22Rv1 (cell line): Measurements from ENCODE around the gene SLC4A3.

Experiments
- CTCF ChIP-seq: fragments of 450-650 bp; IDR thresholded peaks from 2 replicates; pipeline ENCODE4 v1.5.1; 2017; ENCODE audit warnings: mild to moderate bottlenecking
- ZFX ChIP-seq: fragments of 450-650 bp; IDR thresholded peaks from 2 replicates; pipeline ENCODE4 v1.6.1; 2017; ENCODE audit warnings: antibody characterized with exemption, borderline replicate concordance

DNA sequence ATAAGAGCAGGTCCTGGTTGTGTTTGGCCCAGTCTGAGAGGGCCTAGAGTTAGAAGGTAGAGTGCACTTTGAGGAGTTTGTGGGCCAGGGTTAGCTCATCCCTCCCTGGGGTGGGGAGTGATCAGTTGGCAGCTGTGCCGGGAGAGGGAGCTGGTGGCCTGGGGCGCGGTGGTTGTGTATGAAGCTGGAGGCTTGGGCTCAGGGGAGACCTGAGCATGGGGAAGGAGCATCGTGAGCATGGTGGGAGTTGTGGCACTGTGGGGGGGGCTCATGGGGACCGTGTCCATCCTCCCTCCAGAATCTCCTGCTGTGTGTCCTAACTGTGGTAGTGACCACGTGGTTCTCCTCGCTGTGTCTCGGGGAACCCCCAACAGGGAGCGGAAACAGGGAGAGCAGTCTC, 16.1 kb upstream of the SLC4A3 start:
- TF ChIP-seq CTCF (no peak), ZFX (no peak)
